ENCODE data around the gene POPDC3.

The POPDC3 gene

GRCh38 chr6:105199711-105200110 is 19.9 kb upstream of the POPDC3 start:
- no peak for TF ChIP-seq CTCF (IDR thresholded peaks at IDR 0.05; ENCODE audit: low read depth, low read length, missing control alignments)
- H3K4me3 ChIP-seq (ENCODE audit: low read depth, low read length), result no peak overlapping the region
- DNase-seq (ENCODE audit: low read depth), result no peak
- in situ Hi-C loops (cut with HindIII; ENCODE audit: low sequenced_read_pairs), result no loop called here

DNA sequence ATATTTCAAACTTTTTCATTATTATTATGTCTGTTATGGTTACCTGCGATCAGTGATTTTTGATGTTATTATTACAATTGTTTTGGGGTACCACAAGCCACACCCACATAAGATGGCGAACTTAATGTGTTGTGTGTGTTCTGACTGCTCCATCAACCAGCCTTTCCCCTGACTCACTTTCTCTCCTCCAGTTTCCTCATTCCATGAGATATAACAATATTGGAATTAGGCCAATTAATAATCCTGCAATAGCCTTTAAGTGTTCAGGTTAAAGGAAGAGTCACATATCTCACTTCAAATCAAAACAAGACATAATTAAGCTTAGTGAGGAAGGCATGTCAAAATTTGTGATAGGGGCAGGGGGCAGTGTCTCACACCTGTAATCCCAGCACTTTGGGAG is 16.3 kb upstream of the POPDC3 start:
- in situ Hi-C loops (cut with HindIII; ENCODE audit: low sequenced_read_pairs), result no loop called here
- no peak for DNase-seq (ENCODE audit: low read depth)
- no peak for TF ChIP-seq CTCF (IDR thresholded peaks at IDR 0.05; ENCODE audit: low read depth, low read length, missing control alignments)
- no peak overlapping the region for H3K4me3 ChIP-seq (ENCODE audit: low read depth, low read length)

DNA sequence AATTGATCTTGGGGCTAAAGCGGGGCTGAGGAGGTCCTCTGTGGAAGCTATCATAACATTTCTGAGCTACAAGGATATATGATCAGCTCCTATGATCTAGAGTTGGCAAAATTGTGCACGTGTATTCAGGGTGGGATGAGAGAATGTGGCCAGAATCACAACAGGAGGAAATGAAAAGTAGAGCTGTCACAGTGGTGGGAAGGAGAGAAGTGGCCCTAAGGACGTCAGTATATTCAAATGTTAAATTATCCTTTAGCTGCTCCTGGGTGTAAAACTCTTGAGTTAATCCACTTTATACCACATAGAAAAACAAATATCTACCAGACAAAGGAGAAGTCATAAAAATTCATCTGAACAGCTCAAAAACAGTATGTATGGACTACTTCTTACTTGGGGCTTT is 14.8 kb upstream of the POPDC3 start:
- DNase-seq (ENCODE audit: low read depth), result no peak
- in situ Hi-C loops (cut with HindIII; ENCODE audit: low sequenced_read_pairs), result no loop called here
- no peak for TF ChIP-seq CTCF (IDR thresholded peaks at IDR 0.05; ENCODE audit: low read depth, low read length, missing control alignments)
- H3K4me3 ChIP-seq (ENCODE audit: low read depth, low read length), result no peak overlapping the region

GRCh38 chr6:105194106-105194505 is 14.3 kb upstream of the POPDC3 start:
- no peak for DNase-seq (ENCODE audit: low read depth)
- no peak overlapping the region for H3K4me3 ChIP-seq (ENCODE audit: low read depth, low read length)
- TF ChIP-seq CTCF (IDR thresholded peaks at IDR 0.05; ENCODE audit: low read depth, low read length, missing control alignments), result no peak
- in situ Hi-C loops (cut with HindIII; ENCODE audit: low sequenced_read_pairs), result no loop called here

GRCh38 chr6:105193647-105194046 is 13.8 kb upstream of the POPDC3 start:
- no peak overlapping the region for H3K4me3 ChIP-seq (ENCODE audit: low read depth, low read length)
- in situ Hi-C loops (cut with HindIII; ENCODE audit: low sequenced_read_pairs), result no loop called here
- no peak for TF ChIP-seq CTCF (IDR thresholded peaks at IDR 0.05; ENCODE audit: low read depth, low read length, missing control alignments)
- DNase-seq (ENCODE audit: low read depth), result peak; percentile 83

- no peak for TF ChIP-seq CTCF (IDR thresholded peaks at IDR 0.05; ENCODE audit: low read depth, low read length, missing control alignments)
- DNase-seq (ENCODE audit: low read depth), result no peak
- in situ Hi-C loops (cut with HindIII; ENCODE audit: low sequenced_read_pairs), result no loop called here
Measured at GRCh38 chr6:105192707-105193465, 13.1 kb upstream of the POPDC3 start.

More at GRCh38 chr6:105192707-105193465, 13.1 kb upstream of the POPDC3 start:
- H3K4me3 ChIP-seq (ENCODE audit: low read depth, low read length), result no peak overlapping the region

Measured in astrocyte of the cerebellum (primary cell).